GM12875 (cell line): Measurements from ENCODE around the gene FAM114A2.

Experiments used
- H3K4me3 ChIP-seq: one replicate; pipeline ENCODE4 v1.5.1; 2011; ENCODE audit warnings: low read depth, low read length, control low read depth
- CTCF ChIP-seq: IDR thresholded peaks from 2 replicates; pipeline ENCODE4 v1.5.1; 2011; ENCODE audit warnings: low read depth, mild to moderate bottlenecking, control low read depth, inconsistent platforms, low read length, moderate library complexity, borderline replicate concordance; ENCODE audit not compliant: insufficient read depth

Gene FAM114A2

GRCh38 chr5:153988510-153988909 is 50.2 kb downstream of the FAM114A2 start:
- H3K4me3 ChIP-seq, result no peak overlapping the region
- no peak for TF ChIP-seq CTCF

GRCh38 chr5:153987301-153987700 is 51.4 kb downstream of the FAM114A2 start:
- no peak for TF ChIP-seq CTCF
- no peak overlapping the region for H3K4me3 ChIP-seq

GRCh38 chr5:153985498-153985897 is 53.2 kb downstream of the FAM114A2 start:
- no peak for TF ChIP-seq CTCF
- H3K4me3 ChIP-seq, result no peak overlapping the region

- TF ChIP-seq CTCF, result no peak
These were observed 54.8 kb downstream of the FAM114A2 start for GRCh38 chr5:153983885-153984284.

GRCh38 chr5:153981905-153982605 is 56.7 kb downstream of the FAM114A2 start:
- TF ChIP-seq CTCF, result no peak
- H3K4me3 ChIP-seq, result no peak overlapping the region

More at GRCh38 chr5:153983885-153984284, 54.8 kb downstream of the FAM114A2 start:
- H3K4me3 ChIP-seq, result no peak overlapping the region

GRCh38 chr5:153979028-153979783 is 59.5 kb downstream of the FAM114A2 start:
- TF ChIP-seq CTCF, result no peak
- H3K4me3 ChIP-seq, result no peak overlapping the region

- no peak for TF ChIP-seq CTCF
- no peak overlapping the region for H3K4me3 ChIP-seq
These were observed 63.9 kb downstream of the FAM114A2 start for GRCh38 chr5:153974813-153975163.
